WERI-Rb-1 (cell line): ENCODE measurements around the gene SRSF5.
"Not testable (repeated sequence)": the region's sequence is repeated elsewhere in the genome, so short reads cannot be mapped to it uniquely, and the experiment has no call there.

Experiments
- DNase-seq: peaks from one replicate; pipeline ENCODE4 v3.0.0-alpha.2; 2020
- H3K27ac ChIP-seq: fragments of 250-450 bp; sonication (Bioruptor Pico); 2 replicates; pipeline ENCODE4 v1.5.1; 2020; ENCODE audit warnings: mild to moderate bottlenecking, moderate library complexity
- H3K27me3 ChIP-seq: fragments of 250-450 bp; sonication (Bioruptor Pico); 2 replicates; pipeline ENCODE4 v1.5.1; 2021; ENCODE audit warnings: mild to moderate bottlenecking, low read depth, moderate library complexity; ENCODE audit not compliant: insufficient read depth, severe bottlenecking
- H3K36me3 ChIP-seq: fragments of 250-450 bp; sonication (Bioruptor Pico); 2 replicates; pipeline ENCODE4 v1.5.1; 2020; ENCODE audit warnings: mild to moderate bottlenecking, moderate library complexity
- H3K4me3 ChIP-seq: 2 replicates; pipeline ENCODE4 v1.5.1; 2011; ENCODE audit warnings: low read depth, mild to moderate bottlenecking, control low read depth, low read length
- H3K9me3 ChIP-seq: fragments of 250-450 bp; sonication (Bioruptor Pico); 2 replicates; pipeline ENCODE4 v1.5.1; 2021; ENCODE audit warnings: mild to moderate bottlenecking, moderate library complexity; ENCODE audit not compliant: severe bottlenecking
- TF ChIP-seq, protein P1 (sequence below): IDR thresholded peaks from 2 replicates; pipeline ENCODE4 v1.5.1; 2011; ENCODE audit warnings: low read depth, mild to moderate bottlenecking, control low read depth, inconsistent platforms, low read length

The SRSF5 gene

DNA sequence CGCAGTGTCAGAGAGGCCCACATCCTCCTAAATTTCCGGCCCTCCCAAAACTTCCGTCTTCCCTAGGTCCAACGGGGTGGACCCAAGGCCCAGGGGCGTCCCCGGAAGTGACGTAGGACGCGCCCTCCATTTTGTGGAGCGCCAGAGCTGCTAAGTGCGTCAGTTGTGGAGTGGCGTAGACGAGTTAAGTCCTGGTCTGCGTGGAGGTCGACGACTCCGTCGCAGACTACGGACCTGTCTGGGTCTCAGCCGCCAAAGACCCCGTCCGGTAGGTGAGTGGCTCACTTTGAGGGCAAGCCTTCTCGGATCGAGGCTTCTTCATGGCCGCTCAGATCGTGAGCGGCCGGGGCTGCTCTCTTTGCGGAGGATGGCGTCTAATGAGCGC, at the start of gene SRSF5:
SRSF5 (plus strand) TSS at position 159 of the 385 bp plus-strand sequence. CDS start 1,015 bp downstream, outside the sequence.
- H3K4me3 ChIP-seq = peak within 1 kb of the TSS; percentile 98
- H3K27ac ChIP-seq = peak within 1 kb of the TSS; percentile 99
- no peaks in the 10 kb centered on the region for H3K27me3 ChIP-seq
- TF ChIP-seq, protein P1, sequence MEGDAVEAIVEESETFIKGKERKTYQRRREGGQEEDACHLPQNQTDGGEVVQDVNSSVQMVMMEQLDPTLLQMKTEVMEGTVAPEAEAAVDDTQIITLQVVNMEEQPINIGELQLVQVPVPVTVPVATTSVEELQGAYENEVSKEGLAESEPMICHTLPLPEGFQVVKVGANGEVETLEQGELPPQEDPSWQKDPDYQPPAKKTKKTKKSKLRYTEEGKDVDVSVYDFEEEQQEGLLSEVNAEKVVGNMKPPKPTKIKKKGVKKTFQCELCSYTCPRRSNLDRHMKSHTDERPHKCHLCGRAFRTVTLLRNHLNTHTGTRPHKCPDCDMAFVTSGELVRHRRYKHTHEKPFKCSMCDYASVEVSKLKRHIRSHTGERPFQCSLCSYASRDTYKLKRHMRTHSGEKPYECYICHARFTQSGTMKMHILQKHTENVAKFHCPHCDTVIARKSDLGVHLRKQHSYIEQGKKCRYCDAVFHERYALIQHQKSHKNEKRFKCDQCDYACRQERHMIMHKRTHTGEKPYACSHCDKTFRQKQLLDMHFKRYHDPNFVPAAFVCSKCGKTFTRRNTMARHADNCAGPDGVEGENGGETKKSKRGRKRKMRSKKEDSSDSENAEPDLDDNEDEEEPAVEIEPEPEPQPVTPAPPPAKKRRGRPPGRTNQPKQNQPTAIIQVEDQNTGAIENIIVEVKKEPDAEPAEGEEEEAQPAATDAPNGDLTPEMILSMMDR = no peak
- H3K36me3 ChIP-seq = peaks cover 50% of the 10 kb centered on the region
- no peaks in the 10 kb centered on the region for H3K9me3 ChIP-seq
- peak; percentile 93 for DNase-seq

DNA sequence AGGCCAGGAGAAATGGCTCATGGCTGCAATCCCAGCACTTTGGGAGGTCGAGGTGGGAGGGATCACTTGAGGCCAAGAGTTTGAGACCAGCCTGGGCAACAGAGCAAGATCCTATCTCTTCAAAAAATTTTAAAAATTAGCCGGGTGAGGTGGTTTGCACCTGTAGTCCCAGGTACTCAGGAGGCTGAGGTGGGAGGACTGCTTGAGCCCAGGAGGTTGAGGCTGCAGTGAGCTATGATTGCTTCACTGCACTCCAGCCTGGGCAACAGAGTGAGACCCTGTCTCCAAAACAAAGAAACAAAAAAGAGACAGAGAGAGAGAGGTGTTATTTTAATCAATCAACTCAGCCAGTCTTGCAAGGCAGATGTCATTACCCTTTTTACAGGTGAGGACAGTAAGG, 48.3 kb upstream of the SRSF5 start:
- DNase-seq, H3K4me3 ChIP-seq, H3K27me3 ChIP-seq, H3K27ac ChIP-seq, H3K36me3 ChIP-seq, H3K9me3 ChIP-seq: not testable (repeated sequence)

DNA sequence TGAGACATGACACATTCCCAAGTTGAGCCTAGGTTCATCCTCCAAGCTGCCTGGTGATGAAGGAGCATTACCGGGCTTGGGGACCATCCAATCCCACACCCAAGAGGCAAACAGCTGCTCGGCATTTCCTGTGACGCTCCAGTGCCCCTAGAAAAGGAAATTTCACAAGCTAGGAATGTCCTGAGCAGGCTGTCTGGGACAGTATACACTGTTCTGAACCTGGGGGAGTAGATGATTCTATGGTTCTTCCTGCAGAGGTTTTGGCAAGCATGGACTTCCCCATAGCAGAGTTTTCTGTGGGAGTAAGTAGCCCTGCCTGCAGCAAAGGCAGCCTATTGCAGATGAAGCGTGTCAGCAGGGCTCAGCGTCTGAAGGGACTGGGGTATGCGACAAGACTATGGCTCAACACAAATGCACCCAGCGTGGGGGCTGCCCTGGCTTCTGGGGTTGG, 47.4 kb upstream of the SRSF5 start:
- Histone ChIP-seq H3K36me3 (peaks cover 8% of the 10 kb centered on the region), H3K27me3 (no peaks in the 10 kb centered on the region), H3K27ac (no peak overlapping the region), H3K9me3 (no peaks in the 10 kb centered on the region), H3K4me3 (no peak overlapping the region)
- TF ChIP-seq, protein P1 = no peak
- DNase-seq = no peak

DNA sequence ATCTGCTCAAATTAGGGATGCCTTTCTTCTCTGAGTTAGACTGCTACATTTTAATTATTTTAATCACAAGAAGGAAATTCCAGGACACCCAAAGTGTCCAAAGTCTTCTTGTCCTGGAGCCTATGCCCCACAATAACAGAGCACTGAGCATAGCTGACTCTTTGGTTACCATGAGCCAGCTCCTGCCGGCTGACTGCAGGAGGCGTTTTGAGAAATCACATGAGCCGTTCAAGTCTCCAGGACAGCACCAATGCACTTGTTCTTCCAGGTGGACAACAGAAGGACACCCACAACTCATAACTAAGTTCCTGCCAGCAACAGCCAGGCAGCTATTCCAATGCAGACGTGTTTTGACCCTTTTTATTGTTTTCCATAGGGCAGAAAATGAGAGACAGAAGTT, 46.0 kb upstream of the SRSF5 start:
- Histone ChIP-seq H3K27me3 (no peaks in the 10 kb centered on the region), H3K9me3 (no peaks in the 10 kb centered on the region), H3K27ac (no peak overlapping the region), H3K4me3 (no peak overlapping the region), H3K36me3 (no peaks in the 10 kb centered on the region)
- TF ChIP-seq, protein P1 = no peak
- DNase-seq = no peak

DNA sequence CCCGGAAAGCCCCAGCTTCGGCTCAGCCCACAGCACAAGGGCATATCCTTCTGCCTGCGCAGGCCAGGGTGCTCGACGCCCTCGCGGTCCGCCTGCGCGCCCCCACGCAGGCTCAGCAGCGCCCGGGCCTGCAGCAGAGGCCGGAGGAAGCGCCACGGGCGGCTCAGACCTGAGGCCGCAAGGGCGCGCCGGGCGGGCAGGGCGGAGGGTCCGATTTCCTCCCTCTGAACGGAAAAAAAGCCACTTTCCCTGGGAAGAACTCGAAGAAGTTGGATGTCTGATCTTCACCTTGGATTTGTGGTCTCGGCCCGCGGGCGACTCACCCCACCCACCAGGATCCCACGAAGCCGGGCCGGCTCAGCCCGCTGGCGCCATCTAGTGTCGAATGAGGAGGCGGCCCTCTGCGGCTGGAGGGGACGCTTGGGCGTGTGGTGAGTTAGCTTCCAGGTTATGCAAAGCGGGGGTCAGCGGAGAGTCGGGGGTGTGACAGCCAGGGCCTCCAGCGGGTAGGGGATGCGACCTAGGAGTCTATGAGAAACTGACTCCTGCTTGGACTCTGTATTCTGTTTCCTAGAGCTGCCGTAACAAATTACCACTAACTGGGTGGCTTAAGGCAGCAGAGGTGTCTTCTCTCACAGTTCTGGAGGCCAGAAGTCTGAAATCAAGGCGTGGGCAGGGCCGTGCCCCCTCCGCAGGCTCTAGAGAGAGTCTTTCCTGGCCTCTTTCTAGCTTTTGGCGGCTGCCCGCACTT, 40.0 kb upstream of the SRSF5 start:
- TF ChIP-seq, protein P1 = peak; percentile 88
- no peaks in the 10 kb centered on the region for H3K36me3 ChIP-seq
- H3K27ac ChIP-seq = 0 out of 2 replicates have a peak overlapping the region, but pooled peaks have one; percentile 28
- peak; percentile 84 for DNase-seq
- no peaks in the 10 kb centered on the region for H3K9me3 ChIP-seq
- H3K27me3 ChIP-seq = no peaks in the 10 kb centered on the region
- no peak overlapping the region for H3K4me3 ChIP-seq

DNA sequence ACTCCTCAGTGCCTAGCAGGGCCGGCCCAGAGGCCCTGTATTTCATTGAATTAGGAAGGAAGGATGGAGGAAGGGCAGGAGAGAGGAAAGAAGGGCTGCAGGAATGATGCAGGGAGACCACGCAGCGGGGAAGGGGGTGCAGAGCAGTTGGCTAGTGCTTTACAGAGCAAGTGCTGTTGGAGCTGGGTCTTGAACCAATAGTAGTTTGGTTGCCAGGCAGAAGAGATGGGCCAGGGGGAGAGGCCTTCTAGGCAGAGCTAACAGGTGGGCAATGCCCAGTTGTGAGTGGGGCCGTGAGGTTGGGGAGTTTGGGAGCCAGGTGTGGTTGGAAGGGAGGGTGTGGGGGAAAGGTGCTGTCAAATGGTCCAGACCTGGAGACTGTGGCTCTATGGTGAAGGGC, 39.1 kb upstream of the SRSF5 start:
- TF ChIP-seq, protein P1 = no peak
- Histone ChIP-seq H3K4me3 (no peak overlapping the region), H3K9me3 (no peaks in the 10 kb centered on the region), H3K36me3 (no peaks in the 10 kb centered on the region), H3K27ac (no peak overlapping the region), H3K27me3 (no peaks in the 10 kb centered on the region)
- DNase-seq = no peak

DNA sequence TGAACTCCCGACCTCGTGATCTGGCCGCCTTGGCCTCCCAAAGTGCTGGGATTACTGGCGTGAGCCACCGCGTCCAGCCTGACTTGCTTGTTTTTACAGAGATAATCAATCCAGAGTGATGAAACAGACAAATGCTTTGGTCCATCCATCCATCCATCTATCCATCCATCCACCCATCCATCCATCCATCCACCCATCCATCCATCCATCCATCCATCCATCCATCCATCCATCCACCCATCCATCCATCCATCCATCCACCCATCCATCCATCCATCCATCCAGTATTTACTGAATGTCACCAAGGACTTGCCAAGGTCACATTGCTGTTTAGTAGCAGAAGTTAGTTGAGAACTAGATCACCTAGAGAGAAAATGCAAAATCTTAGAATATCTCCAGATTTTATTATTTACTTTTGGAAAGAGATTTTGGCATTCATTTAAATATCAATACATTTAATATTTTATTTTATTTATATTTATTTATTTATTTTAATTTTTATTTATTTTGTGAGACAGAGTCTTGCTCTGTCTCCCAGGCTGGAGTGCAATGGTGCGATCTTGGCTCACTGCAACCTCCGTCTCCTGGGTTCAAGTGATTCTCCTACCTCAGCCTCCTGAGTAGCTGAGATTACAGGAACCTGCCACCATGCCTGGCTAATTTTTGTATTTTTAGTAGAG, 34.9 kb upstream of the SRSF5 start:
- H3K9me3 ChIP-seq, H3K27me3 ChIP-seq, DNase-seq: not testable (repeated sequence)

DNA sequence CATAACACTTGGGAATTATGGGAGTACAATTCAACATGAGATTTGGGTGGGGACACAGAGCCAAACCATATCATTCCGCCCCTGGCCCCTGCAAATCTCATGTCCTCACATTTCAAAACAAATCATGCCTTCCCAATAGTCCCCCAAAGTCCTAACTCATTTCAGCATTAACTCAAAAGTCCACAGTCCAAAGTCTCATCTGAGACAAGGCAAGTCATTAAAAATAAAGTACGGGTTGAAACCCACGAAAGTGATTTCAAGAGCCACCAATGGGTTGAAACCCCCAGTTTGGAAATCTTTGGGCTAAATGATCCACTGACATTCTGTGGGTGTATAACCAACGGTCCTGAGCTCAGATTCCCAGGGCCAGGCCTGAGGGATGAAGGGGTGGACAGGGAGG, 30.5 kb upstream of the SRSF5 start:
- H3K27me3 ChIP-seq = not testable (repeated sequence)

More for the DNA sequence above, 34.9 kb upstream of the SRSF5 start:
- not testable (repeated sequence) for H3K4me3 ChIP-seq, H3K27ac ChIP-seq, H3K36me3 ChIP-seq

More for the DNA sequence above, 30.5 kb upstream of the SRSF5 start:
- not testable (repeated sequence) for H3K4me3 ChIP-seq, H3K9me3 ChIP-seq, H3K36me3 ChIP-seq, H3K27ac ChIP-seq, DNase-seq
